OCI-LY1 (cell line): Measurements from ENCODE around the gene LRG1.

Experiments used
- CTCF ChIP-seq: fragments of 200-600 bp; sonication (generic), shearing (Covaris generic); IDR thresholded peaks from 2 replicates; pipeline ENCODE4 v1.5.1; 2017; ENCODE audit warnings: mild to moderate bottlenecking, antibody characterized with exemption, low read length, moderate library complexity, mixed read lengths
- EZH2 ChIP-seq: fragments of 200-600 bp; sonication (generic), shearing (Covaris generic); IDR thresholded peaks from 2 replicates; pipeline ENCODE4 v1.8.0; 2017; ENCODE audit warnings: borderline replicate concordance, mixed run types, mild to moderate bottlenecking, antibody characterized with exemption, low read length, moderate library complexity, mixed read lengths

GRCh38 chr19:4543842-4544647 lies 4.2 kb upstream of the LRG1 start:
- TF ChIP-seq CTCF (no peak), EZH2 (no peak)
